HG03378 (cell line): ENCODE measurements around the gene NF1.
"Not testable (repeated sequence)": the region's sequence is repeated elsewhere in the genome, so short reads cannot be mapped to it uniquely, and the experiment has no call there.

Experiments
- ATAC-seq: cut with Tn5 transposase; IDR thresholded peaks from one replicate; pipeline ENCODE4 v1.9.1; 2021; ENCODE audit warnings: mild to moderate bottlenecking, moderate library complexity; ENCODE audit not compliant: unreplicated experiment

NF1 gene

DNA sequence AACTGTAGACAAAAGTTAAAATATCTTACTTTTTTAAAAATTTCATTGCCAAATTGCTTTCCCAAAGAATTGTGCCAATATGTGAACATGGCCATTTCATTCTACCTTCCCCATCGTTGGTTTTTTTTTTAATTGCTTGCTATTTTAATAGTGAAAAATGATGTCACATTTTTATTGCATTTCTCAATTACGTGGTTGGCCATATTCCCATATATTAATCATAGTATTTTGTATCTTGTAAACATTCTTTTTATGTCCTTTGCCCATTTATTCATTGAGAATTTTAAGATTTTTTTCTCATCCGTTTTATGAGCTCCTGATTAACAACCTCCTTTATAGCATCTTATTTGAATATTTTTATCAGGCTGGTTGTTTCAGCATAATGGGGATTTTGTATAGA, 195.0 kb downstream of the NF1 start:
- no peak for ATAC-seq

DNA sequence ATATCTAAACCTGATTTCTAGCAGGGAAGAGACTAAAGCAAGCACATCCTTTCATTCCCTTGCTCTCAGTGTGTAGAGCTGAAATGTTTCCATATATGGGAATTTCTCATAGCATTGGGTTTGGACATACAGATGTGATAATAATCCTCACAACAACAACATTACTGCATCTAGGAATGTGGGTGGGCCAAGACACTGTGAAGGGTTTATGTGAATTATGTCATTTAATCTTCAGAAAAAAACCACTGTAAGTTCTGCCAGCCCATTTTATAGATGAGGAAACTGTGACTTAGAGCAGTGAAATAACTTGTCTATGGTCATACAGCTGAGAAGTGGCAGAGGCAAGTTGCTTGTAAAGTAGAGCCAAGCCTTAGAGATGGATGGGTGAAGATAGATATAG, 197.0 kb downstream of the NF1 start:
- no peak for ATAC-seq

DNA sequence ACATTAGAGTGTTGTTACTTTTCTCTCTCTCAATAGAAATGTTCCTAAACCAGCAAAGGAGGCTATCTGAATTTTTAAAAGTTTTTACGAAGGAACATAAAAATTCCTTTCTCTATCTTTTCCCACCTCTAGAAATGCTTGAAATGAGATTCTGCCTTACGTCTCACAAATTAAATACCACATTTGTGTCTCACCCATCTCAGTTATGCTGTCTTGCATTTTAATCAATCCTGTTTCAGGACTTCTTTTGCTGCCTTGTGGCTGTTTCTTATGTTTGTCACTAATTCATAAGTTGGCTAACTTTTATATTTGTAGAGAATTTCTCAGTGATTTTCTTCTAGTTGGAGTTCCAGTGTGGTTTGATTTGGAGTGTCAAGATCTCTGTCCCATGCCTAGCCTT, 198.8 kb downstream of the NF1 start:
- ATAC-seq = no peak

DNA sequence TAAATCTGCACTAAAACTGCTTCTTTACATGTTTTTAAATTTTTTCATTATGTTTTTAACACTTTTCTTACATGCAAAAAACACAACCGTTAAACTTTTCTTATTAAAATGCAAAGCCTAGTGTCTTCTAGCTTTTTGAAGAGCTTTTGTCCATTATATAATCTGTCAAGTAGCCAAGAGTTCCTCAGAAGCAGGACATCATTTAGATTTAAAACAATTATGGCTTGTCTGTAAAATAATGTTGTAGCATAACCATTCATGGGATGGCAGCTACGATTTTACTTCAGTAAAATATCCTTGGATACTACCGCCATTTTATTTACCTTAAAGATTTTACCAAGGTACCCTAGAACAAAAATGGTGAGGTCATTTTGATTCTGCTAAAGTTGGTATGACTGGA, 199.5 kb downstream of the NF1 start:
- ATAC-seq = no peak

DNA sequence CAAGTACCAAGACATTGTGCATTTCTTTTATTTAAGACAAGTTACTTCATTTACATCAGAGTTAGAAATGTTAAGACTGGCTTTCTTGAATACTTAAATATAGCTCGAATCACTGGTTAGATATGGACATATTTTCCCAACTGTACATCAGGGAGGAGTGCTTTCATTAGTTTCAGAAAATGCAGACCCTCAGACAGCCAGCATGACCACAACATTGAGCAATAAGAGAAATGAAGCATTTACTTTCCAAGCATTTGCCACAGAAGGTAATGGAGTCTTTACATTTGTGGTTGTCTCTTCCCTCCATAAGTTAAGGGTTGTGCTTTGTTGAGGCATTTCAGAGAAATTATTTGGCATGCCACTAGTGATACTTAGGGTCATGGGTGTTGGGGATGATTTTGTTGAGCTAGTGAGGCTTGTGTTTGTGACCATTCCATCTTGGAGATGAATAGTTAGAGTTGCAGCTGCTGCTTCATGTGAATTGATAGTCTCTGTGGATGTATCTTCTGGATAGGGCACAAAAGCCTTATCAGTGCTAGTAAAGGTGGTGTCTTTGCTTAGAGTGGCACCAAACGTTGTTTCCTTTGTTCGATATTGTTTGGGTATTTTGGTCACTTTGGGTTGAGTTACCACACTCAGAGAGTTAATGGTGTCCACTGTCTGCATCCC, 200.2 kb downstream of the NF1 start:
- no peak for ATAC-seq

DNA sequence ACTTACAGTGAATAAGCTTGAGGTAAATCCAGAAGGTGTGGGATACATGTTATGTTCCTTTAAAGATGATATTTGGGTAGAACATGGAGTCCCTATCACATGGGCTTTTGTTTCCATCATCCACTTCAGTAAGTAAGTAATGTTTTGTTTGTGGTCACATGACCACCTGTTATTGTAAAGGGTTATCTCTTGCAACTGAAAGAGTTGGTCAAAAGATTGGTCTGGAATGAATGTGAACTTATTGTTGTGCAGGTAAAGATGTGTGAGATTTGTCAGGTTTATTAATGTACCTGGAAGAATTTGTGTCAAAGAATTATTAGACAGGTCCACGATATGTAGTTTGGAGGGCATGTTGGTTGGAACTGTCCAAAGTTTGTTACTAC, 200.7 kb downstream of the NF1 start:
- no peak for ATAC-seq

DNA sequence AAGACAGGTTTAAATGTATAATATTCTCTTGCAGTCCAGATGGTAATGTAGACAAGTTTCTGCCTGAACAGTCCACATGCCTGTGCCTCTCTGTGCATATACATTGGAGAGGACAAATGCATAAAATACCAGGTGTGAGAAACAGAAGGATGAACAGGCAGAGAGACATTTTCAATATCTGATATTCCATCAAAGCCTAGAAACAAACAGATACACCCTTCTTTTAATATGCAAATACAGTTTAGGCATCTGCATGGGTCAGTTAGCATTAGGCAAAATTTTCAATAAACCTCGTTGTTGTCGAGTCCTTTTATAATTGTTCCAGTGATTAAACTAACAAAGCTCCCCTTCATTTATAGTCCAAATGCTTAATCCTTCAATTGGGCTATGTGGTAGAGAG, 201.4 kb downstream of the NF1 start:
- no peak for ATAC-seq

DNA sequence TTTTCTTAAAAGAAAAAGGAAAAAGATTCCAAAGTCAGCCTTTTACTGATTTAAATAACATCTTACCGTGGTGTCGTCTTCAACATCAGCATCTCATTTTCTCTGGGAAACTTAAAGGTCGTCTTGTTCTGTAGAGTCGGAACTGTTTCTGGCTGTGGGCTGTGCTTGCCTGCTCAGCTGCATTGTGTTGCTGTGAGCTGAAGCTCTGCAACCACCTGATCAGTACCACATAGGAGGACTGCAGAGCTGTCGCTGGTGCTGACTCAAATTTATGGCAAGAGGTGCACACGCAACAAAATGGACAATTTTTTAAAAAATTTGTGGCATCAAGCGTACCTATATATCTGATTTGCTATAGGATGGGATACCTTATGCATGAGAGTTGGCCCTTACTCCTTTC, 202.3 kb downstream of the NF1 start, which contains the start of gene OMG:
OMG (minus strand) TSS at position 150 of the 400 bp plus-strand sequence. CDS start 908 bp downstream, outside the sequence.
- no peak for ATAC-seq

DNA sequence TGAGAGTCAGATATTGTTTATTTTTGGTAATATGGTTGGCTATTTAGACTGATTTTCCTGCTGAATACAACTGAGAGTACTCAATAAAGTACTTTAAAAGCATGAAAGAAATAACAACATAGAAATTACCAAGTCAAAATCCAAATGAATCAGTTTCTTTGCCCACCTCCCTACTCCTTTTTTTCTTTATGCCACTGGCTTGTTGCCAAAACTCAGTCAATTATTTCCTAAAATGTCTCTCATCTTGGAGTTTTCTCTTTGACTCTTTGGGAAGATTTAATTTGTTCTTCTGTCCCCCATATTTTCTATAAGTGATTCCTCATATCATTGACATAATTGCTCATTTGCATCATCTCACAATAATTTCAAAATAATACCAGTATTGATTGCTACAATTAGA, 204.8 kb downstream of the NF1 start:
- no peak for ATAC-seq

DNA sequence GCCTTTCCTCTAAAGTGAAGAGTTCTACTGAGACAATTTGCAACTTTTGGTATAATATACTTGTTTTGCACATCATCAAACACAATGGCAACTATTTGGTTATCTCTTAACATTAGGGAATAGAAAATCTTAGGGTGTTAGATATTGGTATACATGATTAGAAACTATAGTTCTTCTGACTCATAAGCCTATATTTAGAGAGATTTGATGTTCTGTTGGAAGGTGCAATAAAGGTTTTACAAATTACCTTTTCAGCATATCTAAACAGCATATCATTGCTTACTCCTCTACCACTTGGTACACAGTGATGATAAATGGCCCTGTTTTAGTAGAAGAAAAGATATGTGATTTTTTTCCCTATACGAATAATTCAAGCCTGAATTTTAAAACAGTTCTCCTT, 212.9 kb downstream of the NF1 start:
- ATAC-seq = no peak

DNA sequence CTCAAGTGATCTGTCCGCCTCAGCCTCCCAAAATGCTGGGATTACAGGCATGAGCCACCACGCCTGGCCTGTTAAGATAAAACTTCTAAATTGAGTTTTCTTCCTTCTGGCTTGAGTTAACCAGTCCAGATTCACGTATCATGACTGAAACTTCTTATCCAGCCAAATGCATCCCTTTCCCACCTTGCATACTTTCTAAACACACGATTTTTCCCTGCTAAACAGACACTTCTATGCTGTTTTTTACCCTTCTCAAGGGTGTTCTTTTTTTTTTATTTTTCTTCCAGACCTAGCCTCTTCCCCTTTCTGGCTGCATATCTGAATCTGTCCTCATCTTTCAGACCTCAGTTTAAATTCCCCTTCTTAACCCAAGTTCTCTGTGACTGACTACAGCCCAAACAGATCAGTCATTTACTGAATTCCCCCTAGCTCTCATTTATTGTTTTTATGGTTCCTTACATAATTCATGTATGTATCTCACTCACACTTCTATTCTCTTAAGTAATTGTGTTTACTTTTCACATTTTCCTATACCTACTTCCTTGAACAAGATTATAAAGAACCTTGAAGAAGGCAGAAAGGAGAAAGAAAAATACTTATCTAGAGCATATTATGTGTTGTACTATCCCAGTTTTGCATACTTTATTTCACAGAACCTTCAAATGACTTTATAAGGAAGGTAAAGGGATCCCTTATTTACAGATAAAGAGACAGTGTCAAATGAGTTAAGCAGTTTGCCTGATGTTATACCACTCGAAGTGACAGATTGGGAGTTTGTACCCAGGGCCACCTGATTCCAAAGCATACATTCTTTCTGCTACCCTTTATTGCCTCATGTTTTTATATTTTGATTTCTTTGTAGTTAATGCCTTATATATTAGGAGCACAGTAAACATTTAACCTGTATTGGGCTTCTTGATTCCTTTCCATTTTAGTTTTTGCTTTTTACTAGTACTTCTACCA, 213.9 kb downstream of the NF1 start:
- no peak for ATAC-seq

DNA sequence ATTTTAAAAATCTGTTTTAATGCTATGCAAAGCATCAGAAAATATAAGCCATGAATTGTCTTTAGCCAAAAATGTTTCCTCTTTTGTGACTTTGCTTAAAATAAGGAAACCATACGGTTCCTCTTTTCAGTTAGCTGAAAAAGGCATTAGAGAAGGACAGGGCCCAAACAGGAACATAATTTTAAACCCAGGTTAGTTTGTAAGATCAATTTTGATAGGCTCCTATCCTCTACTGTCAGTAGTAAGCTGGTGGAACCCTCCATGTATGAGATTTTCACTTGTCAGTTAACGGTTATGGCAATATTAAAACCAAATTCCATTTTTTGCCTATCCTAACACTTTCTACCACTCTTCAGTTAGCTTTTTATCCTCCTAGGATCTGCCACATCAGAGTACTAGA, 214.8 kb downstream of the NF1 start:
- peak; percentile 39 for ATAC-seq

DNA sequence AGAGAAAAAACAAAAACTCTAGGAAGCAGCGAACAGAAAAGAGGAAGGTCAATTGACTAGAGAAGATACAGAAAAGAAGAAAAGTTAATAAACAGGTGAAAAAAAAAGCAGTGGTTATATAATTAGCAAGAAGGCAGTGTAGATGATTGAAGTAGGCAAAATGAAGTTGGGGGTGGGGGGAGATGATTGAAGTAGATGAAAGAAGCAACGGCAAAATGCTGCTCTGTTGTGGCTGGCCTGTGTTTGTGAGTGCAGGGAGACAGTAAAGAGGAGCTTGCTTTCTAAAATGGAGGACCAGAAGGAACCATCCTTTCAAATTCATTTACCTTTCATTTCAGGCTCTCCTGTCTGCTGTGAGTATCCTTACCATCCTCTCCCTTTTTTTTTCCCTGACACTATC, 215.5 kb downstream of the NF1 start:
- ATAC-seq = no peak

DNA sequence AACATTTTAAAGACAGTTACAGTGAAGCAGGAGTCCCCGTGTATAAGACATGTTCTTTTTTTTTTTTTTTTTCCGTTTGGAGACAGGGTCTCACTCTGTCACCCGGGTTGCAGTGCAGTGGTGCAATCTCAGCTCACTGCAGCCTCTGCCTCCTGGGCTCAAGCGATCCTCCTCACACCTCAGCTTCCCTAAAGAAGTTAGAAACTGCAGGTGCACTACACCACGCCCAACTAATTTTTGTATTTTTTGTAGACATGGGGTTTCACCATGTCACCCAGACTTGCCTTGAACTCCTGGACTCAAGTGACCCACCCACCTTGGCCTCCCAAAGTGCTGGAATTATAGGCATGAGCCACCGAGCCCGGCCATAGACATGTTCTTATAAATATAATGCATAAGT, 216.1 kb downstream of the NF1 start:
- no peak for ATAC-seq

DNA sequence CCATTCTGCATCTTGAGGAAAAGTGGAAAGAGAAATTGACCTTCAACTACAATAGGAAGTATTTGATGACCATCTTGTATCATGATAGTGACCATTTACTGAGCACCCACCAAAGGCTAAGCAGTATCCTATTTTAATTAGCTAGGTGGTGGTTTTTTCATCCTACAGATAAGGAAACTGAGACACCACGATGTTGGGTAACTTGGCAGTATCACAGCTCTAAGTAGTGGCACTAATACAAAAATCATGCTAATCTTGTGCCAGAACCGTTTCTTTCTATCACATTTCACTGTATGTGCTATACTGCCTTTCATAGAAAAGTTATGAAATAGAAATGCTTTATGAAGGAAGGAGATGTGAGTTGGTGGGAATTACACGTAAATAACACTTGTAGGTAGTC, 216.7 kb downstream of the NF1 start:
- no peak for ATAC-seq

DNA sequence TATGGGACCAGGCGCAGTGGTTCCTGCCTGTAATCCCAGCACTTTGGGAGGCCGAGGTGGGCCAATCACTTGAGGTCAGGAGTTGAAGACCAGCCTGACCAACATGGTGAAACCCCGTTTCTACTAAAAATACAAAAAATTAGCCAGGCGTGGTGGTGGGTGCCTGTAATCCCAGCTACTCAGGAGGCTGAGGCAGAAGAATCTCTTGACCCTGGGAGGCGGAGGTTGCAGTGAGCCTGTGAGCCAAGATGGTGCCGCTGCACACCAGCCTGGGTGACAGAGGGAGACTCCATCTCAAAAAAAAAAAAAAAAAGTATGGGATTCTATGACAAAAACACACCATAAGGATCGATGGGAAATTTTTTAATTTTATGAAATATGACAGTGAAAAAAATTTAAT, 217.4 kb downstream of the NF1 start:
- ATAC-seq = not testable (repeated sequence)

DNA sequence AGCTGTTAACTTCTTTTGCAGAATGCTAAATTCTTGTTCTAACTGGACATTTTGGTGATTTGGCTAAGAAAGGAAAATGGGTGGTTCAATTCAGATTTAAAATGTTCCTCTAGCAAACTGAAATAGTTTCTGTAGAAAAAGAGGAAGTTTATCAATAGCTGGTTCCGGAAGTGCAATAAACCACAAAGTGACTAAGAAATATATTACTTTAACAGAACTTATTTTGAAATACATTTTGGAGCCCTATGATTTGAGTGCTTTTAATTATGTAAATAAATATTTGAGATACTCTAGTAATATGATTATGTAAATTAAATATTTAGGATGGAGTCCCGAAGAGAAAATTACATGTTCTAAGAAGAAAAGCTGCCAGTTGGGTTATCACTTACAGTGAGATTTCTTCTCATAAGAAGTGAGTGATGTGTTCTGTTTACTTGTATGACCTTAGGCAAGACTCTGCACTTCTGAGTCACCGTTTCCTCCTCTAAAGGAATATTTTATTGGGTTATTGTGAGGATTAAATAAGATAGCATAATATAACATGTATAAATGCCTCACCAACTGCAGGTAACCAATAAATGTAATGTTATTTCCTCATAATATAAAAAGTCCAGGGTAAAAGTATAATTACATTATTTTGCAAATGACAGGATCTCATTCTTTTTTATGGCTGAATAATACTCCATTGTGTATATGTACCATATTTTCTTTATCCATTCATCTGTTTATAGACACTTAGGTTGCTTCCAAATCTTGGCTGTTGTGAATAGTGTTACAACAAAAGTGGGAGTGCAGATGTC, 219.4 kb downstream of the NF1 start, which contains the start of gene EVI2B:
EVI2B (minus strand) TSS at position 73 of the 800 bp plus-strand sequence. CDS start 8,445 bp downstream, outside the sequence.
- no peak for ATAC-seq

DNA sequence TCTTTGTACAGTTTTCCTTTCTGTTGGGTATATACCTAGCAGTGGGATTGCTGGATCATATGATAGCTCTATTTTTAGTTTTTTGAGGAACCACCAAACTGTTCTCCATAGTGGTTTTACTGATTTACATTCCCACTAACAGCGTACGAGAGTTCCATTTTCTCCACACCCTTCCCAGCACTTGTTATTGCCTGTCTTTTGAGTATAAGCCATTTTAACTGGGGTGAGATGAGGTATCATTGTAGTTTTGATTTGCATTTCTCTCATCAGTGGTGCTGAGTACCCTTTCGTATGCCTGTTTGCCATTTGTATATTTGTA, 220.0 kb downstream of the NF1 start:
- no peak for ATAC-seq

DNA sequence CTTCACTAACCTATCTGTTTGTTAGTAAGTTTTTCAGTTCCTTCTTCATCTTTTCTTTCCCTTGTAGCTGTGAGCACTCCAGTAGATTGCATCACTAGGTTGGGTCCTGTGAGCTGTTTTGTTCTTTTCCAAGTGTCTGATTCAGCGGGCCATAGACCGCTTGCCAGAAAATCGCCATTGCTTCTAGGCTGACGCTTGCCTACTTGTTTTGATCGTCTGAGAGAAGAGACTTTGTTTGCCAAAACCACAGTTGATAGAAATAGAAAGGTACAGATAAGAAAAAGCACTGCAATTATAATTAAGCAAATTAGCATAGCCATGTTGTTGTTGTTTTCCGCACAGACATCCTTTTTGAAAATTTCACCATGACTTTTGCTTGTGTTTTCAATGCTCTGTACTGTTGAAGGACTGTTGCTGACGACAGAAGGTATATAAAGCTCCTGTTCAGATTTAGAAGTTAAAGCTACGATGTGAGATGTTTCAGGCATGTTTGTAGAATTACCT, 223.6 kb downstream of the NF1 start:
- ATAC-seq = no peak

DNA sequence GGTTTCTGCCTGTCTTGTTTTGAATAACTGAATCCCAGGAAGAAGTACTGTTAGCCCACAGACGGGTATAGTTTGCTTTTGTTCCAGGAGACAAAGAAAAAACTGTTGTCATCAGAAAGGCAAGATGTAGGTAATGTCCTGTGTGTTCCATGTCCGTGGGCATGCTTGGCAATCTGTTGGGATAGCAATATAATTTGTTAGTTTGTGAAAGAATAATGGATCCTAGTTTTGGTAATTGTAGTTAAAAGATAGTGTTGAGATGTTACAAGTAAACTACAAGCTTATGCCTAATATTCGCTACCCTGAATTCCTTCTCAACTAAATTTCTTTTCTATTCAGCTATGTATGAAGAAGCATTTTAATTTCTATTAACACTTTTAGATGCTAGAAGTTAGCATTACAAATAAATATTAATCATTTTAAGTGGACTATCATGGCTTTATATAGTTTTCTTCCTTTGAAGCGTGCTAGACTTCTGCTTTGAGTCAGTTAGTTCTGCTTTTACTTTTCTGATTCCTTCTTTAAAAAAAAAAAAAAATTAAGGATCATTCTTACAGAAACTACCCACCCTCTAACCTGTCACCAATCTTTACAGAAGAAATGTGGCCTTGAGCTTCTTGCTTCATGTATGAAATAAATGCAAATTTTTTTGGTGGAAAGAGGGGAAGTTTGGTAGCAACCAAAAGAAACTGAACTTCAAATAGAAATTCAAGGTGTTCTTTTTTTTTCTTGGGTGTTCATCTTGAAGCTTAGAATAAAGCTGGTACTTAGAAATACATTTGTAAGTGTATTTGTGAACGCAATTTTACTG, 224.3 kb downstream of the NF1 start:
- peak; percentile 48 for ATAC-seq
